GM21723 (cell line): ENCODE measurements around the gene CRYBB3.
"Not testable (repeated sequence)": the region's sequence is repeated elsewhere in the genome, so short reads cannot be mapped to it uniquely, and the experiment has no call there.

ENCODE experiments used
- ATAC-seq: cut with Tn5 transposase; IDR thresholded peaks from one replicate; pipeline ENCODE4 v1.9.1; 2021; ENCODE audit warnings: mild to moderate bottlenecking, moderate library complexity; ENCODE audit not compliant: unreplicated experiment

The CRYBB3 gene

GRCh38 chr22:25204547-25204946, 4.9 kb downstream of the CRYBB3 start:
- ATAC-seq: not testable (repeated sequence)

DNA sequence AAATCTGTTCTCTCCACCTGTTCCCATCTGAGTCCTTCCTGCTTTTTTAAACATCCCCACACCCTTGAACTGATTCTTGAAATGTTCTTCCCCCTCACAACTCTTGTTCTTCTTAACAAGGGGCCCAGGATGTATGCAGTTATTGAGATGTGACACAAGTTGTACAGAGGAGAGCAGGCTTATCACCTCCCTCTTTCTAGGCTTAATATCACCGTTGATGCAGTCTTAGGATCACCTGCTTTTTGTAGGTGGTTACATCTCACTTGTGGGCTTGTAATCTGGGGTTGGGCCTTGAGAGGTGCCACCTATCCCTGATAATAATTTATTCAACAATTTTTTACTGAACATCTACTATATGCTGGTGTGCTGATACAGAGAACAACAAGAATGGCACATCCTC, 6.2 kb downstream of the CRYBB3 start:
- ATAC-seq: no peak

DNA sequence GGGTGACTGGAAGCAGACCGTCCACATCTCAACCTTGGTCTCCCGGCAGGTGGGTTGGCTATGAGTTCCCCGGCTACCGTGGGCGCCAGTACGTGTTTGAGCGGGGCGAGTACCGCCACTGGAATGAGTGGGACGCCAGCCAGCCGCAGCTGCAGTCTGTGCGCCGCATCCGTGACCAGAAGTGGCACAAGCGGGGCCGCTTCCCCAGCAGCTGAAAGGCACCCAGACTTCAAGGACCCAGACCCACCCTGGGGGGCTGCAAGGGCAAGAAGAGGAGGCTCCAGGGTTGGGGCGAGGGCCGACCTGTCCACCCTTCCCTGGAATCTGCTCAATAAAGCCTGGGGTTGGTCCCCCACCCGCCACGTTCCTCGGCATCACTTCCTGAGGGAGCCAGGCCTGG, 7.3 kb downstream of the CRYBB3 start:
- ATAC-seq: no peak

GRCh38 chr22:25207553-25208157, 8.0 kb downstream of the CRYBB3 start:
- ATAC-seq: no peak

DNA sequence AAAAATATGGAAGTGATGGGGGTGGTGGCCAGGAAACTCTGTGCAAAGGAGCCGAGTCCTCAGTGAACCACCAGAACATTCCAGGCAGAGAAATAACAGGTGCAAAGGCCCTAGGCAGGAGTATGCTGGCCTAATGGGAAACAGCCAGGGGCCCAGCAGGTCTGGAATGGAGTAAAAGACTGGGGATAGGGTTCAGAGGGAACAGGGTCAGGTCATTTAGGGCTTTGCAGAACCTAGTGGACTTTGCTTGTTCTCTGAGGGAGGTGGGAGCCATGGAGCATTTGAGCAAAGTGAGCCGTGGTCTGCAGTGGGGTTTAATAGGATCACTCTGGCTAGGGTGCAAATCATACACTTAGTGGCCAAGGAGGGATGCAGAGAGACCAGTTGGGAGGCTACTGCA, 8.7 kb downstream of the CRYBB3 start:
- ATAC-seq: no peak

DNA sequence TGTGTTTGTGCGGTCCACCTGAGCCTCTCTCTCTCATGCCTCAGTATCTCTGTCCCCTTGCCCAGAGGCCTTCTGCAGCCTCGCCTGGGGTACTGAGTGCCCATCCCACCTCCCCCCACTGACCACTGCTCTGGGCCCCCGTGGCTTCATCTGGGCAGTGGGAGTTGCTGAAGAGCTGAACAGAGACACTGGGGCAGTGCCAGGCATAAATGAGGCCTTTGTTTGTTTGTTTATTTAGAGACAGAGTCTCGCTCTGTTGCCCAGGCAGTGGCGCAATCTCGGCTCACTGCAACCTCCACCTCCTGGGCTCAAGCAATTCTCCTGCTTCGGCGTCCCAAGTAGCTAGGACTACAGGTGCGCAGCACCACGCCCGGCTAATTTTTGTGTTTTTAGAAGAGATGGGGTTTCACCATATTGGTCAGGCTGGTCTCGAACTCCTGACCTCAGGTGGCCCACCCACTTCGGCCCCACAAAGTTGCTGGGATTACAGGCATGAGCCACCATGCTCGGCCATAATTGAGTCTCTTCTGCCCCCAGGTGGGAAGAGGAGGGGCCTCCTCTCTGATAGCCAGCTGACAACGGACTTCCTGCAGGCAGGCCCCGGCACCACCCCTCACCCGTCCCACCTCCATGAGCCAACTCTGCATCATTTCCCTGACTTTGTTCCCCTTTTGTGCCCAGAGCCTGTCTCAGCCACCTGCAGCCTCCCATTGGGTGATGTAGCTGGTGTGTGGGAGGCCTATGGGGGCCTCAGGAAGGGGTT, 9.3 kb downstream of the CRYBB3 start:
- no peak for ATAC-seq

GRCh38 chr22:25210793-25211192, 11.1 kb downstream of the CRYBB3 start:
- ATAC-seq: no peak

GRCh38 chr22:25212337-25212736, 12.7 kb downstream of the CRYBB3 start:
- ATAC-seq: no peak

- ATAC-seq: no peak
These were observed 13.6 kb downstream of the CRYBB3 start for GRCh38 chr22:25213221-25213620.

DNA sequence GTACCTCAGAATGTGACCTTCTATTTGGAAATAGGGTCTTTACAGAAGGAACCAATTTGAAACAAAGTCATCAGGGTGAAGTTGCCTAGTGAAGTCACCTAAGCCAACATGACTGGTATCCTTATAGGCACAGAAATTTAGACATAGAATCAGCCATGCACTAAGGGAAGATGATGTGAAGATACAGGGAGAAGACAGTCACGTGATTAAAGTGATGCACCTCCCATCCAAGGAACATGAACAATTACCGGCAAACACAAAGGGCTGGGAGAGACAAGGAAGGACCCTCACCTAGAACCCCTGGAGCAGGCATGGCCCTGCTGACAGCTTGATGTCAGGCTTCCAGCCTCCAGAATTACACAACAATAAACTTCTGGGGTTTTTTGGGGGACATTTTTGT, 16.6 kb downstream of the CRYBB3 start:
- no peak for ATAC-seq

DNA sequence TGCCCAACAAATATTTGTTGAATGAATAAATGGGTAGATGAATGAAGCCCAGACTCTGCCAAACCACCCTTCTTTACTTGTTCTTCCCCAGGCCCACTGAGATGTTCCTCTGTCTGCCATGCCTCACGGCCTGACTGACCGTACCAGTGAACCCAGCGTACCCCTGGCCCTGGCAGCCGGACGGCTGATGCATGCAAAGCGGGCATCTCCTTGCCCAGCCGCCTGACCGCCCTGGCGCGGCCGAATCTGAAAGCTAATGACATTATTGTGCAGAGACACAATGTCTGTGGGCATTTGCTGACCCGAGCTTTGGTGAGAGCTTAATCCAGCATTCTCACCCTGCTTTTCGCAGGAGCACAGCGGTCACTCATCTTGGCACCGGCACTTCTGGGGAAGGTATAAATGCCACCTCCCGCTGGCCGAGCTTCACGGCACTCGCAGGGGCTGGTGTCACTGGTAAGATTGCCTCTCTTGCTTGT, 19.6 kb downstream of the CRYBB3 start, which contains the start of gene CRYBB2:
TSS of gene CRYBB2 (plus strand) at position 429 of the 479 bp plus-strand sequence. CDS start 1,791 bp downstream, outside the sequence.
- ATAC-seq: no peak

- ATAC-seq: no peak
These were observed 20.3 kb downstream of the CRYBB3 start for GRCh38 chr22:25219948-25220442.

- ATAC-seq: no peak
These were observed 22.1 kb downstream of the CRYBB3 start for GRCh38 chr22:25221790-25222189.

DNA sequence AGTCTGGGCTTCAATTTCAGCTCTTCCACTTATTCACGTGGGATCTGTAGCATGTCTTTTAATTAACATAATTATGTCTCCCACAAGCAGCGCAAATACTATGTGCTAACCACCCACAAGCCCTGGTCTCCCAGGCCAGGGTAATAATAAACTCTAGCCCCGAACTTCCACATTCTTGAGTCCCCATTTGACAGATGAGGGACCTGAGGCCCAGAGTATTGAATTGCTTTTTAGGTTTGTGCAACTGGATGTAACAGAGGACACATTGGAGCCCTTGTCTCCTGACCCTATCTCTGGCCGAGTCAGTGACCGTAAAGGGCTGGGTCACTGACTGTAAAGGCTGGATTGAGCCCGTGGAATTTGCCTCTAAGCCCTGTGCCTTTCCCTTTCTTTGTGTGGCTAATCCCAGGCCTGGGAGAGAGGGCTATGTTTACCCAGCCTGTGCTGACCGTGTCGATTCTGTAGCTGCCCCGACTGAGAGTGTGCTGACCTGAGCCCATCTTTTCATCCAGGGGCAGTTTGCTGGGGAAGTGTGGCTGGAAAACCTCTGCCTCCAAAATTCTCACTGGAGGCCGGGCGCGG, 23.7 kb downstream of the CRYBB3 start:
- ATAC-seq: no peak

- no peak for ATAC-seq
These were observed 29.2 kb downstream of the CRYBB3 start for GRCh38 chr22:25228822-25229221.

DNA sequence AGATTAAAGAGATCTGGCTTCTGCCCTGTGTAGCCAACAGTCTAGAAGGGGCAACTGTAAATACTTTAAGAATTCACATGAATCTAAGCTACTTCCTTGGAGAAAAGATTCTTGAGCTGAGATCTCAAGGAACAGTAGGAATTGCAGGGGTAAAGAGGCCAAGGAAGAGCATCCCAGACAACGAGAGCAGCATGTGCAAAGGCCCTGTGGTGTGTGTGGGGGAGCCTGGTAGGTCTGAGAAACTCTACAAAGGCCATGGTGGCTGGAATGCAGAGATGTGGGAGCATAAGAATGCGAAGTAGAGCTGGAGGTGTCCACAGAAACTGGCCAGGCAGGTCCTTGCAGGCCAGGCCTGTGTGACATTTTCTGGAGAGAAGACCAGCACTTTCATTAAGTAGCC, 31.1 kb downstream of the CRYBB3 start:
- ATAC-seq: not testable (repeated sequence)

DNA sequence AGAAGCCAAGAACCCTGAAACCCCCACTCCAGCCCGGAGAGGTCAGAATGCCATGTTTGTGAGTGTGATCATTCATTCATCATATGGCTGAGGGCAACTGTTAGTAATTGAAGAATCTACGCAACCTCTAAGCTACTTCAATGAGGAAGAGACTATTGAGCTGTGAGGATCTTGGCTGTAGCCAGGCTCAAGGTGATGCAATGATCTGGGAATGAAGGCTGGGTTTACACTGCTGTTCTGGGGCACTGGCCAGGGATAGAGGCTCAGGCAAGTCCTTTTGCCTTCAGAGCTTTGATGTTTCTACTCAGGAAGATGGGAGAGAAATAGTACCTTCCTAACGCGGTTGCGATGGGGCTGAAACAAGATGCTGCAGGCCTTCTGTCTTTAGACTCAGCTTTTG, 32.6 kb downstream of the CRYBB3 start:
- no peak for ATAC-seq

DNA sequence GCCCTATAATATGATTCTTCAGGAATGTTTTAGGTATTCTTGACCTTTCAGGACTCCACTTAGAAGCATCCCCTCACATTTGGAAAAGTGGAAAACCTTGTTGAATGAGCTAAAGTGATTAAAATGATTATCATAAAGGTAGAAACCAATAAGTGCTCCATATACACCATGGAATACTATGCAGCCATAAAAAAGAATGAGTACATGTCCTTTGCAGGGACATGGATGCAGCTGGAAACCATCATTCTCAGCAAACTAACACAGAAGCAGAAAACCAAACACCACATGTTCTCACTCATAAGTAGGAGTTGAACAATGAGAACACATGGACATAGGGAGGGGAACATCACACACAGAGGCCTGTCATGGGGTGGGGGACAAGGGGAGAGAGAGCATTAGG, 34.0 kb downstream of the CRYBB3 start:
- ATAC-seq: not testable (repeated sequence)

DNA sequence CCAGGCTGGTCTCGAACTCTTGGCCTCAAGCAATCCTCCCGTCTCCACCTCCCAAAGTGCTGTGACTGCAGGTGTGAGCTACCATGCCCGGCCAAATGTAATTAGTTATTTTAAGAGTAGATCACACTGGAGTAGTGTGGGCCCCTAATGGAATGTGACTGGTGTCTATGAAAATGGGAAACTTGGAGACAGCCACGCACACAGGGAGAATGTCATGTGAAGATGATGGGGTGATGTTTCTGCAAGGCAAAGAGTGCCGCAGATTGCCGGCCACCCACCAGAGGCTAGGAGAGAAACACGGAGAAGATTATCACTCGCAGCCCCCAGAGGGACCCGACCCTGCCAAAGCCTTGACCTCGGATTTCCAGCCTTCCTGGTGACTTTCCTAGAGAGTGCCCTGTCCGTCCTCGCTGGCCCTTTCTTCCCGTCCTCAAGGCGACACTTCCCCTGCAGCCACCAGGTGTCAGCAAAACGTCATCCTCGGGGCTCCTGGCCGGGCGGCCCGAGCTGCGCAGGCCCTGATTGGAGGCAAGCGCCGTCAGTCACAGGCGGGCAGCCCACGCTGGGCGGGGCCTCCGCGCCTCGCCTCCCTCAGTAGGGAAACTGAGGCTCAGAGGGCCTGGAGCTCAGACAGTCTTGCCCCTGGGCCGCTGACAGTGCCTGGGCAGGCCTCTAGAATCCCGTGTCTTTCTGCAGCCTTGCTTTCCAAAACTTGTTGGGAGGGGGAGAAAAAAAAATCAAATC, 36.1 kb downstream of the CRYBB3 start:
- no peak for ATAC-seq

DNA sequence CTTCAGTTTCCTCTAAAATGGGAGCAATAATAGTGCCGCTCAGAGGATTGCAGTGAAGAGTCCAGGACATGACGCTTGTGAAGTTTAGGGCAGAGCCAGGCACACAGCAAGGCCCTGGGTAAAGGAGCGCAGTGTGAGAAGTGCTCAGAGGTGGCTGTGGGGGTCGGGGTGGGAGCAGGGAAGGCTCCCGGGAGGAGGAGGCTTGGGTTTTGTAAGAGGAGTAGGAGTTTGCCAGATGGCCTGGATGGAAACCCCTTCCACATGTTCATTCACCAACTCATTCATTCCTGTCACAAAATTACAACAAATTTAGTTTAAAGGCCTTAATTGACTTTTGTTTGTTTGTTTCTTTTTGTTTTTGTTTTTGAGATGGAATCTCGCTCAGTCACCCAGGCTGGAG, 36.8 kb downstream of the CRYBB3 start:
- no peak for ATAC-seq

- ATAC-seq: no peak
These were observed 37.8 kb downstream of the CRYBB3 start for GRCh38 chr22:25237503-25237902.
